Activated B cell treated with CpG ODN at 0.5 μM for 24 hours (primary cell): Measurements from ENCODE around the gene ZNF554. TPM values are rescaled to one million over a fixed set of nuclear protein-coding genes. Genes with fewer than 3 reads are reported as not detected.

Experiments
- ATAC-seq: fragments of 200-7000 bp; cut with Tn5 transposase; one replicate; pipeline ENCODE4 v1.10.0; 2021; ENCODE audit warnings: low read depth, mild to moderate bottlenecking, moderate library complexity
- CTCF ChIA-PET: fragments of 350-600 bp; sonication (Branson Sonifier 250); formaldehyde crosslinking; loops from one replicate; lab custom pipeline; 2021; ENCODE audit warnings: antibody characterized with exemption; lab: Charles Lee
- POLR2A ChIA-PET: fragments of 350-600 bp; sonication (Branson Sonifier 250); formaldehyde crosslinking; loops from one replicate; lab custom pipeline; 2021; ENCODE audit warnings: antibody characterized with exemption; lab: Charles Lee
- DNase-seq: peaks from one replicate; pipeline ENCODE4 v3.0.0; 2022
- H3K27ac Mint-ChIP-seq: one replicate; pipeline ENCODE4 v1.8.0; 2020; ENCODE audit warnings: mixed read lengths
- H3K27me3 Mint-ChIP-seq: one replicate; pipeline ENCODE4 v1.8.0; 2021; ENCODE audit warnings: mixed read lengths
- H3K36me3 Mint-ChIP-seq: one replicate; pipeline ENCODE4 v1.8.0; 2021; ENCODE audit warnings: low read depth, mixed read lengths
- H3K4me1 Mint-ChIP-seq: one replicate; pipeline ENCODE4 v1.8.0; 2021; ENCODE audit warnings: mixed read lengths
- H3K4me3 Mint-ChIP-seq: one replicate; pipeline ENCODE4 v1.8.0; 2020; ENCODE audit warnings: mild to moderate bottlenecking, mixed read lengths
- H3K9me3 Mint-ChIP-seq: one replicate; pipeline ENCODE4 v1.8.0; 2020; ENCODE audit warnings: mixed read lengths
- intact Hi-C: fragments of 100-400 bp; cut with micrococcal nuclease; formaldehyde crosslinking; loops from one replicate; pipeline ENCODE4 v1.15.1; 2024
- total RNA-seq: library from RNA; stranded (reverse); gene quantifications from 2 replicates; pipeline ENCODE4 v1.2.3, GENCODE V29; 2022
- TF ChIP-seq, protein P1 (sequence below): fragments of 200-600 bp; IDR thresholded peaks from one replicate; pipeline ENCODE4 v1.8.0; 2022; ENCODE audit warnings: antibody characterized with exemption, mild to moderate bottlenecking

ZNF554 gene
- total RNA-seq, 1 donor from 2014 or later: 3.1 TPM

- H3K27ac Mint-ChIP-seq: no peak overlapping the region
Observed at GRCh38 chr19:2850256-2850925, 30.7 kb downstream of the ZNF554 start.

GRCh38 chr19:2852598-2852997, 32.9 kb downstream of the ZNF554 start:
- H3K9me3 Mint-ChIP-seq: peaks cover 34% of the 10 kb centered on the region
- H3K4me3 Mint-ChIP-seq: no peak overlapping the region
- no peak for DNase-seq
- H3K36me3 Mint-ChIP-seq: peaks cover 62% of the 10 kb centered on the region
- CTCF ChIA-PET: no interaction called here
- peaks cover 25% of the 10 kb centered on the region for H3K4me1 Mint-ChIP-seq
- POLR2A ChIA-PET: no interaction called here
- intact Hi-C loops: no loop called here
- no peak overlapping the region for H3K27ac Mint-ChIP-seq
- no peak for ATAC-seq
- no peaks in the 10 kb centered on the region for H3K27me3 Mint-ChIP-seq
- TF ChIP-seq, protein P1, sequence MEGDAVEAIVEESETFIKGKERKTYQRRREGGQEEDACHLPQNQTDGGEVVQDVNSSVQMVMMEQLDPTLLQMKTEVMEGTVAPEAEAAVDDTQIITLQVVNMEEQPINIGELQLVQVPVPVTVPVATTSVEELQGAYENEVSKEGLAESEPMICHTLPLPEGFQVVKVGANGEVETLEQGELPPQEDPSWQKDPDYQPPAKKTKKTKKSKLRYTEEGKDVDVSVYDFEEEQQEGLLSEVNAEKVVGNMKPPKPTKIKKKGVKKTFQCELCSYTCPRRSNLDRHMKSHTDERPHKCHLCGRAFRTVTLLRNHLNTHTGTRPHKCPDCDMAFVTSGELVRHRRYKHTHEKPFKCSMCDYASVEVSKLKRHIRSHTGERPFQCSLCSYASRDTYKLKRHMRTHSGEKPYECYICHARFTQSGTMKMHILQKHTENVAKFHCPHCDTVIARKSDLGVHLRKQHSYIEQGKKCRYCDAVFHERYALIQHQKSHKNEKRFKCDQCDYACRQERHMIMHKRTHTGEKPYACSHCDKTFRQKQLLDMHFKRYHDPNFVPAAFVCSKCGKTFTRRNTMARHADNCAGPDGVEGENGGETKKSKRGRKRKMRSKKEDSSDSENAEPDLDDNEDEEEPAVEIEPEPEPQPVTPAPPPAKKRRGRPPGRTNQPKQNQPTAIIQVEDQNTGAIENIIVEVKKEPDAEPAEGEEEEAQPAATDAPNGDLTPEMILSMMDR: no peak

More at GRCh38 chr19:2850256-2850925, 30.7 kb downstream of the ZNF554 start:
- H3K27me3 Mint-ChIP-seq: no peaks in the 10 kb centered on the region
- peaks cover 62% of the 10 kb centered on the region for H3K36me3 Mint-ChIP-seq
- no peak overlapping the region for H3K4me3 Mint-ChIP-seq
- no peak for ATAC-seq
- H3K4me1 Mint-ChIP-seq: peaks cover 11% of the 10 kb centered on the region
- CTCF ChIA-PET: interaction anchor here (1.4 kb wide), 1 partner anchor 9 kb away, joined by 4 read pairs; the partner anchor contains the start of gene ZNF555
- POLR2A ChIA-PET: interaction anchor here (0.6 kb wide), 1 partner anchor 343 kb away, joined by 3 read pairs; no protein-coding TSS in a partner anchor
- TF ChIP-seq, protein P1: no peak
- peaks cover 29% of the 10 kb centered on the region for H3K9me3 Mint-ChIP-seq
- DNase-seq: no peak
- intact Hi-C loops: no loop called here

DNA sequence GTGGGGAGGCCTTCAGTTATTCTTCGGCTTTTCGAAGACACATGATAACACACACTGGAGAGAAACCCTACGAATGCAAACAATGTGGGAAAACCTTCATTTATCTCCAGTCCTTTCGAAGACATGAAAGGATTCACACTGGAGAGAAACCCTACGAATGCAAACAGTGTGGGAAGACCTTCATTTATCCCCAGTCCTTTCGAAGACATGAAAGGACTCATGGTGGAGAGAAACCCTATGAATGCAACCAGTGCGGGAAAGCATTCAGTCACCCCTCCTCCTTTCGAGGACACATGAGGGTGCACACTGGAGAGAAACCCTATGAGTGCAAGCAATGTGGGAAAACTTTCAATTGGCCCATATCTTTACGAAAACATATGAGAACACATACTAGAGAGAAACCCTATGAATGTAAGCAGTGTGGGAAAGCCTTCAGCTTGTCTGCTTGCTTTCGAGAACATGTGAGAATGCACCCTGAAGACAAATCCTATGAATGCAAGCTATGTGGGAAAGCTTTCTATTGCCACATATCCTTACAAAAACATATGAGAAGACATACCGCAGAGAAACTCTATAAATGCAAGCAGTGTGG, 33.4 kb downstream of the ZNF554 start:
- Mint-ChIP-seq H3K27ac (no peak overlapping the region), H3K9me3 (peaks cover 34% of the 10 kb centered on the region), H3K4me1 (peaks cover 25% of the 10 kb centered on the region), H3K4me3 (no peak overlapping the region), H3K36me3 (peaks cover 62% of the 10 kb centered on the region), H3K27me3 (no peaks in the 10 kb centered on the region)
- ATAC-seq (no peak), DNase-seq (no peak)
- TF ChIP-seq, protein P1: no peak
- ChIA-PET POLR2A (no interaction called here), CTCF (no interaction called here)
- intact Hi-C loops: no loop called here

GRCh38 chr19:2854849-2855248, 35.2 kb downstream of the ZNF554 start:
- CTCF ChIA-PET: no interaction called here
- Mint-ChIP-seq H3K4me1 (peaks cover 23% of the 10 kb centered on the region), H3K27ac (no peak overlapping the region), H3K36me3 (peaks cover 63% of the 10 kb centered on the region), H3K9me3 (peaks cover 34% of the 10 kb centered on the region), H3K27me3 (no peaks in the 10 kb centered on the region), H3K4me3 (no peak overlapping the region)
- TF ChIP-seq, protein P1: no peak
- no peak for DNase-seq
- intact Hi-C loops: no loop called here
- POLR2A ChIA-PET: no interaction called here
- ATAC-seq: no peak

DNA sequence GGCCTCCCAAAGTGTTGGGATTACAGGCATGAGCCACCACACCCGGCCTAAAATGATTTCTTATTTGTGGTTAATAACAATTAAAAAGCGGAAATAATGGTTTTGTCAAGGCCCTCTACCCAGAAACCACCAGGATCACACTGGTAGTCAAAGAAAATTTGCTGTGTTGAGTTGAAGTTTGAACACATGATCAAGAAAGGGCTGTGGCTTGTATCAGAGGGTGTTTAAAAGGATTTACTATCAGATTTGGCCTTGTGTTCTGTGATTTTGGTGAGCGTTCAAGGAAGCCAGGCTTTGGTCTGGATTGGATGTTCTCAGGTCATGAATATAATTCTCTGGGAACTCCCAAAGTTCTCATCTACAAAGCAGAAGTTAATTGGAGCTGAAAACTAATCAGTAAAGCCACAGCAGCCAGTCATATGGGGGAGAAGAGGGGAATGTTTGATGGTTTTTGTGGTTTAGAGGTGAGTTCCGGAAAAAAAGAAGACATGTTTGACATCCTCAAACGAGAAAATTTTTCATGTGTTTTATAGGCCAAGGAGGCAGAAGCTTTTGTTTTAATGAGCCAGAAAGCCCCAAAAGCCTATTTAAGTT, 36.9 kb downstream of the ZNF554 start:
- TF ChIP-seq, protein P1: no peak
- Mint-ChIP-seq H3K9me3 (peaks cover 31% of the 10 kb centered on the region), H3K36me3 (peaks cover 46% of the 10 kb centered on the region), H3K27me3 (no peaks in the 10 kb centered on the region), H3K4me1 (peaks cover 14% of the 10 kb centered on the region), H3K4me3 (peak overlapping the region; percentile 1), H3K27ac (peak overlapping the region; percentile 59)
- intact Hi-C loops: no loop called here
- ChIA-PET CTCF (interaction anchor here (1.0 kb wide), 1 partner anchor 28 kb away, joined by 3 read pairs; no protein-coding TSS in a partner anchor), POLR2A (interaction anchor here (0.5 to 0.7 kb wide), 2 partner anchors 31 to 264 kb away, joined by 3 read pairs; no protein-coding TSS in a partner anchor)
- DNase-seq (no peak), ATAC-seq (no peak)
